ENCODE results near the gene SMYD3.
"Not testable (repeated sequence)": the region's sequence is repeated elsewhere in the genome, so short reads cannot be mapped to it uniquely, and the experiment has no call there.

The SMYD3 gene

GRCh38 chr1:245988393-245989078 is 518.5 kb downstream of the SMYD3 start:
- DNase-seq (ENCODE audit: low read depth): no peak

GRCh38 chr1:245987997-245988392 is 519.1 kb downstream of the SMYD3 start:
- DNase-seq (ENCODE audit: low read depth): no peak

GRCh38 chr1:245987577-245987976 is 519.5 kb downstream of the SMYD3 start:
- DNase-seq (ENCODE audit: low read depth): no peak

- no peak for DNase-seq (ENCODE audit: low read depth)
Observed at GRCh38 chr1:245987219-245987545, 519.9 kb downstream of the SMYD3 start.

- DNase-seq (ENCODE audit: low read depth): peak; percentile 40
Observed at GRCh38 chr1:245986404-245987218, 520.5 kb downstream of the SMYD3 start.

- no peak for DNase-seq (ENCODE audit: low read depth)
Observed at GRCh38 chr1:245984390-245985155, 522.5 kb downstream of the SMYD3 start.

- no peak for DNase-seq (ENCODE audit: low read depth)
Observed at GRCh38 chr1:245983294-245983967, 523.6 kb downstream of the SMYD3 start.

- DNase-seq (ENCODE audit: low read depth): no peak
Observed at GRCh38 chr1:245979589-245979988, 527.5 kb downstream of the SMYD3 start.

GRCh38 chr1:245978915-245979314 is 528.2 kb downstream of the SMYD3 start:
- no peak for DNase-seq (ENCODE audit: low read depth)

- DNase-seq (ENCODE audit: low read depth): no peak
Observed at GRCh38 chr1:245972476-245972875, 534.6 kb downstream of the SMYD3 start.

- no peak for DNase-seq (ENCODE audit: low read depth)
Observed at GRCh38 chr1:245971711-245972085, 535.4 kb downstream of the SMYD3 start.

GRCh38 chr1:245971076-245971710 is 535.9 kb downstream of the SMYD3 start:
- DNase-seq (ENCODE audit: low read depth): not testable (repeated sequence)

GRCh38 chr1:245969283-245969682 is 537.8 kb downstream of the SMYD3 start:
- no peak for DNase-seq (ENCODE audit: low read depth)

GRCh38 chr1:245968775-245969174 is 538.3 kb downstream of the SMYD3 start:
- DNase-seq (ENCODE audit: low read depth): no peak

- no peak for DNase-seq (ENCODE audit: low read depth)
Observed at GRCh38 chr1:245965398-245965797, 541.7 kb downstream of the SMYD3 start.

- DNase-seq (ENCODE audit: low read depth): no peak
Observed at GRCh38 chr1:245963649-245964048, 543.4 kb downstream of the SMYD3 start.

GRCh38 chr1:245962453-245962852 is 544.6 kb downstream of the SMYD3 start:
- DNase-seq (ENCODE audit: low read depth): no peak

- DNase-seq (ENCODE audit: low read depth): peak; percentile 17
Observed at GRCh38 chr1:245961137-245961540, 545.9 kb downstream of the SMYD3 start.

- no peak for DNase-seq (ENCODE audit: low read depth)
Observed at GRCh38 chr1:245960171-245960570, 546.9 kb downstream of the SMYD3 start.

GRCh38 chr1:245958016-245958415 is 549.1 kb downstream of the SMYD3 start:
- DNase-seq (ENCODE audit: low read depth): no peak

GRCh38 chr1:245957427-245957826 is 549.7 kb downstream of the SMYD3 start:
- DNase-seq (ENCODE audit: low read depth): no peak

- DNase-seq (ENCODE audit: low read depth): no peak
Observed at GRCh38 chr1:245956225-245956624, 550.9 kb downstream of the SMYD3 start.
